Measurements from ENCODE around the gene KCTD1. TPM values are rescaled to one million over a fixed set of nuclear protein-coding genes. Genes with fewer than 3 reads are reported as not detected.

The KCTD1 gene
- total and polyA plus RNA-seq, 10 of the 15 experiments (the other 5 are each of a cell fraction or from before 2014, with no cell fraction given): 1.5 to 13.4 (median 5.5) TPM

DNA sequence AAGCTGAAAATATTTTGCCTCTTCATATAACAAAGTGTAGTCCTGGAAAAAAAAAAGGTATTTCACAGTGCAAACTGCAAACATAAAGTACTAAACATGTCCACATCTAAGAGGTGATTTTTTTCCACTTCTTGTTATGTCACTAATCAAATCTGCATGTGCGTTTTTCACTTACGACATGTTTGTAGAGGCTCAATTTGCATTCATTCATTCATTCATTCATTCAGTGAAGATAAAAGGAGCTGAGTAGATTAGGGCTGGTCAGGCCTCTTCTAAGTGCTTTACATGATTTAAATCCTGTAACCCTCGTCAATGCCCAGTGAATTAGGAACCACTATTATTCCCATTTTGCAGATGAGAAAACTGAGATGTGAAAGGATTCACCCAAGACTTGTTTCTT, 88.5 kb downstream of the KCTD1 start:
- FAIRE-seq (no peak), ATAC-seq (no peak), DNase-seq (ENCODE audit: low read depth, low spot score) (no peak)
- no peaks in the 10 kb centered on the region for H3K79me2 ChIP-seq (ENCODE audit: control insufficient read depth, insufficient read depth, low read length)
- H4K20me1 ChIP-seq (ENCODE audit: control insufficient read depth, insufficient read depth): no peaks in the 10 kb centered on the region
- SMC1A ChIA-PET (ENCODE audit: uncharacterized antibody, unreplicated experiment): interaction anchor here (0.7 to 3.1 kb wide), 12 partner anchors 10 to 186 kb away, joined by 3 to 21 read pairs (median 4); partner anchors contain the start of gene KCTD1
- TF ChIP-seq EP300 (IDR thresholded peaks at IDR 0.05; ENCODE audit: borderline replicate concordance in 1 of 2, control insufficient read depth in 1 of 2, low read depth in 2 of 2, low read length in 2 of 2) (no peak), ZNF24 (IDR thresholded peaks at IDR 0.05) (peak; percentile 77), NR2C2 (IDR thresholded peaks at IDR 0.05; ENCODE audit: borderline replicate concordance, control insufficient read depth, insufficient read length, low read depth) (no peak), DPF2 (IDR thresholded peaks at IDR 0.05) (no peak)
- TF ChIP-seq, protein P1, sequence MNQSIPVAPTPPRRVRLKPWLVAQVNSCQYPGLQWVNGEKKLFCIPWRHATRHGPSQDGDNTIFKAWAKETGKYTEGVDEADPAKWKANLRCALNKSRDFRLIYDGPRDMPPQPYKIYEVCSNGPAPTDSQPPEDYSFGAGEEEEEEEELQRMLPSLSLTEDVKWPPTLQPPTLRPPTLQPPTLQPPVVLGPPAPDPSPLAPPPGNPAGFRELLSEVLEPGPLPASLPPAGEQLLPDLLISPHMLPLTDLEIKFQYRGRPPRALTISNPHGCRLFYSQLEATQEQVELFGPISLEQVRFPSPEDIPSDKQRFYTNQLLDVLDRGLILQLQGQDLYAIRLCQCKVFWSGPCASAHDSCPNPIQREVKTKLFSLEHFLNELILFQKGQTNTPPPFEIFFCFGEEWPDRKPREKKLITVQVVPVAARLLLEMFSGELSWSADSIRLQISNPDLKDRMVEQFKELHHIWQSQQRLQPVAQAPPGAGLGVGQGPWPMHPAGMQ (IDR thresholded peaks at IDR 0.05; ENCODE audit: borderline replicate concordance): no peak
- no peaks in the 10 kb centered on the region for H3K9me3 ChIP-seq (replicated peaks; ENCODE audit: control insufficient read depth, insufficient read depth, low read length)
- H3K4me1 ChIP-seq (ENCODE audit: control insufficient read depth, insufficient read depth, low read length): peaks cover 44% of the 10 kb centered on the region
- peak overlapping the region; percentile 75 for H3K27ac ChIP-seq (ENCODE audit: control insufficient read depth, insufficient read depth)
- WGBS (ENCODE audit: insufficient coverage, insufficient replicate concordance, low lambda C conversion rate, missing lambda C conversion rate): 78% methylated on average over 3 of the region's 3 CpGs
- CTCF ChIA-PET: interaction anchor here (0.7 to 2.1 kb wide), 6 partner anchors 9 to 88 kb away, joined by 3 to 7 read pairs (median 4); partner anchors contain the start of gene KCTD1
- BruUV-seq (replicated peaks): no TSS peak
- no peak overlapping the region for H3K4me3 ChIP-seq
- in situ Hi-C loops (cut with MboI) (no loop called here), intact Hi-C loops (cut with micrococcal nuclease; ENCODE audit: unreplicated experiment) (loop anchor here (2.0 kb wide), 1 partner anchor 77 kb away; no protein-coding TSS in a partner anchor)
- H3K36me3 ChIP-seq (ENCODE audit: control insufficient read depth in 2 of 2, insufficient read depth in 2 of 2, low read length in 1 of 2): peaks cover 0 to 2% of the 10 kb centered on the region in 2 experiments; a peak in 1 of 4 replicates
- POLR2A ChIA-PET: interaction anchor here (1.3 to 1.5 kb wide), 2 partner anchors 12 to 21 kb away, joined by 4 read pairs; no protein-coding TSS in a partner anchor
- H3K9ac ChIP-seq (ENCODE audit: control insufficient read depth, insufficient read depth, low read length): 0 out of 2 replicates have a peak overlapping the region, but pooled peaks have one; percentile 9
- no peaks in the 10 kb centered on the region for H3K27me3 ChIP-seq (replicated peaks in 1 of 2; ENCODE audit: control insufficient read depth in 2 of 2, insufficient read depth in 2 of 2, low read length in 1 of 2)
- RAD21 ChIA-PET (ENCODE audit: unreplicated experiment): interaction anchor here (0.7 to 1.5 kb wide), 5 partner anchors 20 to 88 kb away, joined by 3 to 6 read pairs (median 3); partner anchors contain the start of gene KCTD1
- no peak overlapping the region for H2AFZ ChIP-seq (ENCODE audit: control insufficient read depth, low read depth, low read length)
- H3K4me2 ChIP-seq (ENCODE audit: control insufficient read depth, insufficient read depth): peak overlapping the region; percentile 68
